GM19463 (cell line): ENCODE data around the gene MUS81.

Source experiments
- ATAC-seq: cut with Tn5 transposase; IDR thresholded peaks from one replicate; pipeline ENCODE4 v1.9.1; 2021; ENCODE audit warnings: mild to moderate bottlenecking, moderate library complexity; ENCODE audit not compliant: unreplicated experiment

MUS81 gene

GRCh38 chr11:65859812-65860277, 388 bp upstream of the MUS81 start:
- no peak for ATAC-seq

GRCh38 chr11:65861165-65861505, 902 bp downstream of the MUS81 start:
- no peak for ATAC-seq

- no peak for ATAC-seq
Measured at GRCh38 chr11:65861533-65862183, 1.4 kb downstream of the MUS81 start.

- ATAC-seq = no peak
Measured at GRCh38 chr11:65862191-65862735, 2.0 kb downstream of the MUS81 start.

- ATAC-seq = no peak
Measured at GRCh38 chr11:65862941-65863888, 3.0 kb downstream of the MUS81 start.

- no peak for ATAC-seq
Measured at GRCh38 chr11:65863889-65864705, 3.9 kb downstream of the MUS81 start.

- ATAC-seq = no peak
Measured at GRCh38 chr11:65864706-65865471, 4.7 kb downstream of the MUS81 start.

- ATAC-seq = no peak
Measured at GRCh38 chr11:65865550-65866172, 5.4 kb downstream of the MUS81 start.

- ATAC-seq = no peak
Measured at GRCh38 chr11:65866509-65867283, 6.5 kb downstream of the MUS81 start.

- no peak for ATAC-seq
Measured at GRCh38 chr11:65867284-65868071, 7.2 kb downstream of the MUS81 start.

GRCh38 chr11:65868076-65868667, 7.9 kb downstream of the MUS81 start:
- ATAC-seq = no peak

GRCh38 chr11:65868907-65869306, 8.7 kb downstream of the MUS81 start:
- no peak for ATAC-seq

GRCh38 chr11:65869643-65870306, 9.5 kb downstream of the MUS81 start:
- no peak for ATAC-seq

- ATAC-seq = no peak
Measured at GRCh38 chr11:65870307-65870658, 10.1 kb downstream of the MUS81 start.

- ATAC-seq = no peak
Measured at GRCh38 chr11:65870706-65871681, 10.8 kb downstream of the MUS81 start.

- no peak for ATAC-seq
Measured at GRCh38 chr11:65871811-65872548, 11.7 kb downstream of the MUS81 start.
